GM04504 (cell line): ENCODE measurements around the gene NDUFS2.

Source experiments
- DNase-seq: peaks from one replicate; pipeline ENCODE4 v3.0.0-alpha.2; 2012; ENCODE audit warnings: low read depth

The NDUFS2 gene

DNA sequence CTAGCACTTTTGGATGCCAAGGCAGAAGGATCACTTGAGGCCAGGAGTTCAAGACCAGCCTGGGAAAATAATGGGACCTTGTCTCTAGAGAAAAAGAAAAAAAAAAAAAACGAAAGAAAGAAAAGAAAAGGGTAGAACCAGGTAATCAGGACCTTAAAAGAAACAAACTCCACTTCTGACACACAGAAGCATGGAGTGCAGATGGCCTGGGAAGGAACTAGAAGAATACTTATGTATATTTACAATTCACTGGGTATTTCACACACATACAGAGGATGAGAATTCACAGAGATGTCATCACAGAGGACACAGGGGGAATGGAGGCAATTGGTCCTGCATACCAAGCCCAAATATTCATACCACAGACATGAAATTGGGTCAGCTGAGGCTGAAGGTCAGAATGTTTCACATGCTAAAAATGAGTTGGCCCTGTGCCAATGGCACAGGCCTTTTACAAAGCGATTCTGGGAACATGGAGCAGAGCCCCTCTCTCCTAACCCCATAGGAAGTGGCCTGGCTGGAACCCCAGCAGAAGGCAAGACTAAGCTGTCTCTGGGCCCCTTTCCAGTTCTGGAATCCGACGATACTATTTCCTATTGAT lies 29.3 kb upstream of the NDUFS2 start:
- DNase-seq: peak; percentile 74

DNA sequence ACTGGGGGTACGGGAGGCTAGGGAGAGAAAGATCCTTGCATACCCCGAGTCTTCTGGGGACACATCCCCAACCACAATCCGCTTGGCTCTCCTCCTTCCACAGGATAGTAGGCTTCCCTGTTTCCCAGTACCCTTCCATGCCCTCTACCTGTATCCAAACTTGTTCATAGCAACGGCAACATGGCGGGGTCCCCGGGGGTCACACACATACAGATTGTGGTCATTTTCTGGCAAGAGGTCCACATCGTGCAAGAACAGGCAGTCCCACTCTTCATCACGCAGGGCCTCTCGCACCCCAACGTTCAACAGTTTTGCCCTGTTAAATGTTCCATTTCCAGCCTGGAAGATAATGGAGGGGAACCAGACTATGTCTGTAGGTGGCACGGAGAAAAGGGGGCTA lies 28.5 kb upstream of the NDUFS2 start:
- no peak for DNase-seq

DNA sequence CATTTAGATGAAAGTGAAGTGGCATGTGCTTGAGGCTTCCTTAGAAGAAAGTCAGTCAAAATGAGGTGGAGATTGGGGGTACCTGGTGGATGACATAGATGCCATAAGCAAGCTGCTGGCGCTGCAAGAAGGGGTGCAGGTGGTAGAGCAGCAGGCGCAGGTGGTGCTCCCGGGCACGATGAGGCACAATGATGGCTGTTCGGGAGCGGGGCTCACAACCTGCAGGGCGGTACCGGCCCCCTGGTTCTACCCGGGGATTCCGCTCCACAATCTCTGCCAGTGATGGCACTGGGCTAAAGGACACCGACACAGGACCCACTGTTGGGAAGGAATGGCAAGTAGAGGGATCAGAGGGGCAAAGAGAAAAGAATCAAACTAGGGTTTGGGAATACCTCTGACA lies 27.3 kb upstream of the NDUFS2 start:
- no peak for DNase-seq

DNA sequence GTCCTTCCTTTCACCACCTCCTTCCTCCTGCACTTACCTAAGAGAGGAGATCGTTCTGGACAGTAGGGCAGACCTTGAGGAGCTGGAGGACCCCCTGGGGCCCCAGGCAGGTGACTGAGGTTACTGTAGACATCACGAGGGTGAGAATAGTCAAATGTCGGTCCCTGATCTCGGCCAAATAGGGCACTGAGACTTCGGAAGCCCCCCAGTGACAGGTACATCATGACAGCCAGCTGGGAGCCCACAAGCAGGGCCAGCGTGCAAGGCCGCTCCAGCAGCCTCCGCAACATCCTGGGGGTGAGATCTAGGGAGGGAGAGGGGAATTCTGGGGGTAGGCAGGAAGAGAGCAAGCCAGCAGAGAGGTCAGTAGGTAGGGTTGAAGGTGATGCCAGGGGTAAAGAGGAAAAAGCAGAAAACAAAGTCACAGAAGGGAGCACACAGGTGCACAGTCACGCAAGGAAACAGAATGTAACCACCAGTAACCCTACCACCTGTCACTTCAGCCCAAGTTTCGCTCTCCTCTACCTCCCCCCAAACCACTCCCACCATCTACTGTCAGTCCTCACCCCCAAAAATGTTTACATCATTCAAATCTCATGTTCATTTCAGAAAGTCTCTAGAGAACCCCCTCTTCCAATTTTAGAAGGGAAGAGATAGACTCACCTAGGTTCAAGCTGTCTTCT lies 26.3 kb upstream of the NDUFS2 start:
- no peak for DNase-seq

DNA sequence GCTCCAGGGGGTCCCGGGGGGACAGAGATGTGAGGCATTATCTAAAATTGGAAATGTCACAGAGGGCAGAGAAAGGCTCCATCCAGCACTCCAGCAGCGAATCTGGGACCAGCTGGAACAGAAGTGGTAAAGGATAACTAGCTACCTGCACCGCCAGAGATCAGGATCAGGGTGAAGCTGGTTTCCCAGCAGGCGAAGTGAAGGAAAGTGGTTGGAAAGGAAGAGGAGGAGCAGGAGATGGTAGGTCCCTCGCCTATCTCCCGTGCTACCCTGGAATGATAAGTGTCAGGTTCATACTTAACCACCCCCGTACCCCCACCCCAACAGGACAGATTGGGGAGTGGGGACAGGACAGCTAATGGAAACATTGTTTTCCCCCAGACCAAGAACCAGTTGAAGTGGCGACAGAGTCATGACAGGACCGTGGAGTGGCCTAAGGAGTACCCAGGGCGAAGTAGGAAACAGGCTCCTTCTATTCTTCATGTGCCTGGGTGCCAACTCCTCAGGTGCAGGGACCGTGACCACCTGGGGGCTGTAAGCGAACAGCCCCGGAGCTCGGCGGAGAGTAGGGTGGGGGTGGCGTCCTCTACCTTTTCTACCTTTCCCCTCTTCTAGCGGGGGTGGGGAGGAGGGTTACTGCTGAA lies 25.6 kb upstream of the NDUFS2 start:
- no peak for DNase-seq

DNA sequence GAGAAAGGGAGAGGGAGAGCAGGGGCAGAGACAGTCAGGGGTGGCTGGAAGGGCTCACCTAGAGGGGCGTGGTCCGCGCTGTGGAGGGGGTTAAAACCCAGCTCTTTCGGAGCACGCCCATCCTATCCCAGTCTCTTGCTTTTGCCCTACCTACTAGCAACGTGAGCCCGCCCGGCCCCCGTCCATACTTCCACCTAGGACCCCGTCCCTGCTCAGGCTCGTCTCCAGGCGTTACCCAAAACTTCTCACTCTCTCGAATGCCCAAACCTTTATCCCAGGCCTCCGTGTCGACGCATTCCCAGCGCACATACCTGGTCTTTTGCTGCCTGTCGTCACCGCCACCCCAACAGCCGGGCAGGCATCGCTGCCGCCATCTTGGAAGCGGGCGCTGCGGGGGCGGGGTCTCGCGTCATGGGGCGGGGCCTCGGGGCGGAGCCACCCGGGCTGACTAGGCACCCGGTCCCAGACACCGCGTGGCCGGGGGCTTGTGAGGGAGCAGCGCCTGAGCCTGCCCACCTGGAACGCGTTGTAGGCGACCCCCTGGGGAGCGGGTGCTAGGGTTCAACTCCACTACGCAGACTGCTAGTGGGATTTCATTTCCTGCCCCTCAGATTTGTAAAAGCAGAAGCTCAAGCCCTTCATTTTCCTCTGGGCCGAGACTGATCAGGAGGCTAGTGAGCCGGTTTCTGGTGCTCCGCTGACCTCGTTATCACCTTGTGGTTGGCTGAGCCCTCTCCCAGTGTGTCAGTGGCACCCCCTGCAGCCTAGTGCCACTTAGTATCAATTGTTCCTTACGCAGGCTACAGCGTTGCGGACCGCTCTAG lies 24.8 kb upstream of the NDUFS2 start, which contains the start of gene B4GALT3:
TSS of gene B4GALT3 (minus strand) at position 396 of the 824 bp plus-strand sequence. CDS start 1,447 bp downstream, outside the sequence.
- DNase-seq: no peak

DNA sequence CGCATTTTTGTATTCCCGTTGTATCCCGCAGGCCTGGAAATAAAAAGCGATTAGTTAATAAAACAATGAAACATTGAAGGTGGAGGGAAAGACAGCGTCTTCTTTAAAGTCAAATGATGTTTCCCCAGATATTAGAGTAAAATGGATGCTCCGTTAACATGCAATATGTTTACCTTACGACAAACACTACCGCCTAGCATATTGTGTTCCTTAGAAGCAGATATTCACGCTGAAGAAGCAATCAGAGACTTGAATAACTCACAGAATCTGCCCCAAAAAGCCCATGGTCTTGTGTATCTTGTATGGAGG lies 24.3 kb upstream of the NDUFS2 start:
- DNase-seq: no peak

DNA sequence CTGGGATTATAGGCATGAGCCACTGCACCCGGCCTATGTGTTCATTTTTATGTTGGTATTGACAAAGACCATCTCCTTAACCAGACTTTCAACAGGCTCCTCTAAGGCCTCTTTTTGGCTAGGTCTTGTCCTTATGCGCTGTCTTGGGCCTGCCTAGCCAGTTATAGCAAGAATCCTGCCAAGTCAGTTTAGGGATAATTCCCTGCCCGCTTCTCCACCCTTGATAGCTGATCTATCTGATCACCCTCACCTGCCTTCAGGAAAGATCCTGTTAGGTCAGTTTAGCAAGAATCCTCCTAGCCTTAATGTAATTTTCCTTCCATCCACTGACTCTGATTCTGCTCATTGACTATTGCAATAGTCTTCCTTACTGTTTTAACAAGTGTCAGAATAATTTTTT lies 22.5 kb upstream of the NDUFS2 start:
- no peak for DNase-seq

DNA sequence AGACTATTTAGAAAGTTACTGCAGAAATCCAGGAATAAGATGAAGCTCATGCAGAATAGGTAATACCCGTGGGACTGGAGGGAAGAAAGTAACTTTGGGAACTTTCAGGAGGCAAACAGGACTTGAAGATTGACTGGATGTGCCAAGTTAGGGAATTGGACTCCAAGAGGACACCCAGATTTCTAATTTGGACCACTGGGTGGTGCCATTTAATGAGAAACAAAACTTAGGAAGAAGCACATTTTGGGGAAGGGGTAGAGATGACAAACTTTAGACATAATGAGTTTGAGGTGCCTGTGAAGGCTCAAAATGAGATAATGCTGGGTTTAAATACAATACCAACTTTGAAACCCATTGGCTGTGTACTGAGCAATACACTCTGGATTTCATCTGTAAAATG lies 21.5 kb upstream of the NDUFS2 start:
- DNase-seq: no peak

DNA sequence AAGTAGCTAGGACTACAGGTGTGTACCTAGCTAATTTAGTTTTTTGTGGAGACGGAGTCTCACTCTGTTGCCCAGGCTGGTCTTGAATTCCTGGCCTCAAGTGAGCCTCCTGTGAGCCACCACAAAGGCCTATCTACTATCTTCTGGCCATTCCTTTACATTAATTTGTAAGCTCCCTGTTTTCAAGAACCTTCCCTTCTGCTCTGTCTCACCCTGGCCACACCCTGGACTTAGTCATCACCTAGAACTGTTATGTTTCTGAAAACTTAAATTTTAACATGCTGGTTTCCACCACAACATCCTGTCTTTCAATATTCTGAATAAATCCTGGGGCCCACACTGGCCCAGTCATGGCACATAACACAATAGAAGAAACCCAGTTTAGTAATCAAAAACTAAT lies 20.0 kb upstream of the NDUFS2 start:
- DNase-seq: no peak

DNA sequence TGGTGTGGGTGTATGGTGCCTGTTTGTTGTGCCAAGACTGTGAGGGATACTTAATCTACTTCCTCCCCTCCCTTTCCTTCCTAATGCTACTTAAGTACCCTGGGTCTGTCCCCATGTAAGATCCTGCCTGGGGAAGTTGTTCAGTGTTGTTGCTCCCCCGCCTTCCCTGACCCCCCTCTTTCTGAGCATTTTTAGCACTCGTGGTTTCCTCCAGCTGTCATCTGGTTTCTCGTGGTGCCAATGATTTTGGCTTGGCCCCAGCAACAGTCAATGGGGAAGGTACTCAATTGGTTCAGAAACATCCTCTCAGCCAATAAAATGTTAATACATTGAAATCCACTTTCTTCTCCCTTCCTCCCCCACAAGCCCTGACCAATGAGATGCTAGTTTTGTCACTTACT lies 16.9 kb upstream of the NDUFS2 start:
- DNase-seq: peak; percentile 72

DNA sequence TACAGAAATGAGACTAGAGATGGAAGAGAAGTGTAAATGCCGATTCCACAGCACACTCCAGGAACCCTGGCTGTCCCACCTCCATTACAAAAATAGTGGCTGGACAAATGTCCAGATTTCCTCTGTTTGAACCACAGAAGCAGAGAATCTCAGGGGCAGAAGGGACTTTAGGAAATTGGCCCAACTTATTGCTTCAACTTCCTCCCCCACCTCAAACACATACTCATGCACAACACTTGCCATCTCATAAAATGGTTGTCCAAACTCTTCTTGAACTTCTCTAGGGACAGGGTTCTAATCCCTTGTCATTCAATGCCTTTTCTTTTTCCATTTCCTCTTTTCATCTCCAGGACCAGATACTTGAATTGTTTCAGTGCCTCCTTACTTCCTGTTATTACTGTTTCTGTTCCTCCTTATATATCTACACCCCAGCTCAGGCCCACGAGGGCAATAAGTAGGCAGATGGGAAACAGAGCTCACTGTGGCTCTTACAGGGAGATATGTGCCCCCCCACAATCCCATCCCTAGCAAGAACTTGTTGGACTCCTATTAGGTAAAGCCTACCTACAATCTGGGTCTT lies 16.3 kb upstream of the NDUFS2 start:
- DNase-seq: no peak

DNA sequence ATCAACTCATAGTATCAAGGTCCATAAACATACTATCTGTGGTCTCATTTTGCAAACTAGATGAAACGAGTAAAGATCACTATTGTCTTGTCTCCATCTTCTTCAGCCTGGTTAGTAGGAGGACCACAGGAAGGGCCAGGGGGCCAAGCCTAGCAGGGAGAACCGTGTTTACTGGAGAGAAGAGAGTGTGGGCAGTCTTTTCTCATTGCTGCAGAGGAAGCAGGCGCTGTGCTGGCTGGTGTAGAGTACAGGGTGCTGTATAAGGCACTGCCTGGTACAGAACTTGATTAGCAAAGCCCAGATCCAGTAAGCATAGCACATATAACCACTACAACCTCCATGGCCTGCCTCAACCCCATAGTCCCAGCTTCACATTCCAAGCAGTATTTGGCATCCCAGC lies 14.9 kb upstream of the NDUFS2 start:
- no peak for DNase-seq

DNA sequence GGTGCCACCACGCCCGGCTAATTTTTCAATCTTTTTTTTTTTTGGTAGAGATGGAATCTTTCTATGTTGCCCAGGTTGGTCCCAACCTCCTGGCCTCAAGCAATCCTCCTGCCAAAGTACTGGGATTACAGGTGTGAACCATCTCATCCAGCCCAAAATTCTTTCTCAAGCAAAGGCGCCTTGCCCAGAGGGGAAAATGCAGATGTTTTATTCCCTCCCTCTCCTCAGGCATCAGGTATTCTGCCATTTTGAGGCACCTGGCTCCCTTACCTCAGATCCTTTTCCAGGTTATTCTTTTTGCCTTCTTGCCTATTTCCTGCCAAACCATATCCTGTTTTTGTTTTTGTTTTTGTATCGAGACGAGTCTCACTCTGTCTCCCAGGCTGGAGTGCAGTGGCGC lies 13.8 kb upstream of the NDUFS2 start:
- no peak for DNase-seq

DNA sequence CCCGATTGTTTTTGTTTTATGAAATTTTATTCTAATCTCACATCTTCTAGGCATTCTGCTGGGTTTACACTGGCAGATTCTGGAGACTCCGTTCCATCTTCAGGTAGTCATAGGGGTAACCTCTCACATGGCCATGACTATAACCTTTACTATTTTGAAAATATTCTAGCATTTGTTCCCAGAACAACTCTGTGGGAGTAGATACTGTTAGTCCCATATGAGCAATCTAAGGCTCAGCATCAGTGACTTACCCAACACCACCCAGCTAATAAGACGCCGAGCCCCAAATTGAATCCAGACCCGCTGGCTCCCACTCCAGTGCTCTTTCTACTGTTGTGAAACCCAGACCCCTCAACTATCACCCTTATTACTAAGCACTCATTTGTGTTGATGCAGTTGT lies 13.1 kb upstream of the NDUFS2 start:
- no peak for DNase-seq

DNA sequence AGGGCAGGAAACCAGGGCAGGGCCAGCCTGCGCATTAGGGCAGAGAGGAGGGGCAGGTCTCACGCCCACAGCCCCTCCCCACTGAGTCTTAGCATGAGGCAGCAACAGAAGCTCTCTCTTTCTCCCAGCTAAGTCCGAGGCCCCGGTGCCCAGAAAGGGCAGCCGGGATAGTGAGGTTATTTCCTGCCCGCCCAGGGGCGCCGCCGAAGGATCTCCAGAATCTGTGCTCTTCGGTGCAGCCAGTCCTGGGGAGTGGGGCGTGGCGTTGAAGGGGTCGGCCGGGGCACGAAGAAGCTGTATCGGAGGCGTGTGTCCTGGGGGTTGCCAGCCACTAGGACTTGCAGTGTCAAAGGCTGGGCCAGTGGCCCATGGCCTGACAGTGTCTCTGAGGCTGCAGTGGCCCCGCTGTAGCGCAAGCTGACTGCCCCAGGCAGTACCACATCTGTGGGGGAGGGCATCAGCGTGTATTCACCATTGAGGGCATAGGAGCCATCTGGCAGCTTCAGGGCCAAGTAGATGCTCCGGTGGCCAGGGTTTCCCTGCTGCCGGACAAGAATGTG lies 11.1 kb upstream of the NDUFS2 start:
- DNase-seq: no peak

DNA sequence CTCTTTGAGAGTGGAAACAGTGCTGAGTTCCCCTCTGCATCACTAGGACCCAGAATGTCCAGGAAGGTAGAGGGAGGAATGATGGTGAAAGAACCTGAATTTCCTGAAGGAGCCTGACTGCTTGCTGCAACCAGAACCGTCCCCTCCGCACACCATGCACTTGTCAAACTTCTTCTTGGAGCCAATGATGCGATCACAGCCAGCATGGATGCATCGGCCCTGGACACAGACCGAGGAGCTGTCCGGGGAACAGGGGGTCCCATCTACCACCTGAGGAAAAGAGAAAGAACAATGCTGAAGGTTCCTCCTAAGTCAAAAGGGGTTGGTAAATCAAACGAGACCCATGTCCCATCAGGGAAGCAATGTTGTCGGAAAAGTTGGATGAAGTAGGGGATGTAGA lies 10.2 kb upstream of the NDUFS2 start:
- DNase-seq: no peak

DNA sequence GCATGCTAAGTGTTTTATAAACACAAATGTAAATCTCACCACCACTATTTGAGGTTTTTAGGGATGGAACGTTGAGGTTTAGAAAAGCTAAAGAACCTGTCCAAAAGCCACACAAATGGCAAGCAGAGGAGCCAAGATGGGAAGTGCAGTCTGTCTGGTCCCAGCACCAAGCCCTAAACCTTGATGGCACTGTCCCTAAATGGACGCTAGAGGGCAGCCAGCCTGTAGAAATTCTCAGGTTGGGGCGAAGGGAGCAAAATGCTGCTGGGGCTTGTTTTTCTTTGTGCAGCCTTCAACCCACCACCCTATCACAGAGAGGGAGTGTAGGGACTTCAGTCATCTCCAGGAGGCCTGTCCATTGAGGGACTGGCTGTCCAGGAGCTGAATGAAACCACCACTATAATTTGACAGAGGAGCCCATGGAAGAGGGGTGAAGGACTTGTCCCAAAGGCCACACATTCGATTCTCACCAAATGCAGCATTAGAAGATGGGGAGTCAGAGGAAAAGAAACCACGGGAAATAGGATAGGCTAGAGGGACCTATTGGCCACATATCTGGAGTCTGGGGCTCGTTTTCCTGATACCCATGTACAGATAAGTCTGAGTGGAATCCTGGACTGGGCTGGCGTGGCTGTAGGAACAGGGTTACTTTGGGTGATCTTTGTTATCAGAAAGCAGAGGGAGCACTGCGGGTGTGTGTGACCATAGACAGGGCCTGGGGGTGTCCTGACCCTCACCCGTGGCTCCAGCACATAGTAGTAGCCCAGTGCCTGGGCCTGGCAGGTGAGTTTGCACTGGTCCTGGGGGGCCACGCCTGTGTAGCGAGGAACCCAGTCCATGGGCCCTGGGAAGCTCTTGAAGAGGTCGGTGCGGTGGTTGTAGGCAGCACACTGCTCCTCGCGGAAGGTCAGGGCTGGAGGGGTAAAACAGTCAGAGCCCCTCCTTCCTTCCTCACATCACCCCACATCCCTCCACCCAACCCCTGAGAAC lies 9.4 kb upstream of the NDUFS2 start:
- DNase-seq: no peak

DNA sequence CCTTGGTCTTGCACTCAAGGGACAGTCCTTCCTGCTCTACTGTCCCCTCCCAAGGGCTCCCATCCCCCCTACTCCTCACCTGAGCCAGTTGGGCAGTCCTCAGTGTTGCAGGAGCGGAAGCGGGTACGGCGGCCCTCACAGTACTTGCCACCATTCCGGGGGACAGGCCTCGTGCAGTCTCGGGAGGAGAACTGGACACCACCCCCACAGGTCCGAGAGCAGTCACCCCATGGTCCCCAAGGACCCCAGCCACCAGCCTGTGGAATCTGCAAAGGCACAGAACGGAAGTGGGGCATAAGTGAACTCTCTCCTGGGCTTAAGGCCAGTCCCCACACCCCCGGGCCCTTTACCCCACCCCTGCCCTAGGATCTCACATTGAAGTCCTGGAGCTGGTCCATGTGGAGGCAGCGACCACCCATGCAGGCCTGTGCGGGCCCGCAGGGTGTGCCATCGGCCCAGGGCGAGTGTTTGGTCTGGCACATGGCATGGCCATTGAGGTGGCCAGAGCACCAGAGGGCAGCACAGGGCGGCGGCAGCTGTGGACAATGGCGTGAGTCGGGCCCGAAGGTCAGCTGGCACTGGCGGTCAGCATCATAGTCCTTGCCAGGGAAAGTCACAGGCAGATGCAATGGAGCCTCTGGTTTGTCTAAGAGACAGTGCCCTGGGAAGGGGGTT lies 8.5 kb upstream of the NDUFS2 start:
- no peak for DNase-seq

DNA sequence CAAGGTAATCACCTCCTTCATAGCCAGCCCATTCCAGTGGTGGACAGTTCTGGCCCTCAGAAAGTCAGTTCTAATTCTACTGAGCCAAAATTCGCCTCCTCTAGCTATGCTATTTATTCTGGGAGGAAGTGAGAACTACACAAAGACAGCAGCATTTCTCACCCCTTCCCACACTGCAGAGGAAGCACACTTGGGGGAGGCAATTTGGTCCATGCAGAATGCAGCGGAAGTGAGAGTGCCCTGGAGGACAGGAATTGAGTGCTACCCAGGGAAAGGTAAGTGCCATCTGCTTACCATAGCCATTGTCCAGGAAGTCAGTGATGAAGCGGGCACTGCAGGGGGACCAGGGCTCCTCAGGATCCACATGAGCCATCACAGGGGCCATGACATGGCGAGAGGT lies 7.0 kb upstream of the NDUFS2 start:
- DNase-seq: no peak
